ENCODE measurements around the gene RPS14.

- TF ChIP-seq CTCF (conservative IDR thresholded peaks at IDR 0.05; ENCODE audit: low read length) (no peak), EZH2phosphoT487 (IDR thresholded peaks at IDR 0.05; ENCODE audit: borderline replicate concordance) (no peak)
Observed at GRCh38 chr5:150468206-150468605, 18.7 kb upstream of the RPS14 start.

All from Loucy (cell line).